NCI-H345 treated with DMSO at 0.1 percent for 48 hours (cell line): ENCODE results near the gene RFPL3.
"Not testable (repeated sequence)": the region's sequence is repeated elsewhere in the genome, so short reads cannot be mapped to it uniquely, and the experiment has no call there.

Experiments used
- DNase-seq: peaks from one replicate; lab custom pipeline; 2025; ENCODE audit not compliant: unreplicated experiment; lab: John Stamatoyannopoulos, UW

Gene RFPL3

DNA sequence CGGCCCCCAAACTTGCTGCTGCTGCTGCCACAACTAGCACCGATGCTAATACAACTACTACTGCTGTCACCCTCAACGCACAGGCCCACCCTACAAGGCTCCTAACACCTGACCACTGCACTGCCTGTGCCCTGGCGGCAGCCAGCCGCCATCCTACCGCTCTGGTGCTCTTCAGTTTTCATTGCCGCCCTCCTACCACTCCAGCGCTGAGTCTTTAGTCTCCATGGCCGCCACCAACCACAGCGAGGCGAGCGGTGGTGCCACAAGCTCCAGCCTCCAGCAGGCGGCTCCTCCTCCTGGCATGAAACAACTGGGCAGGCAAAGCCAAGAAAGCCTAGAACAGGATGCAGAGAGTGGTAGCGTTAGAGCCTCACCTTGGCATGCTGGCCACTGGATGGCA is 5.0 kb upstream of the RFPL3 start:
- no peak for DNase-seq

DNA sequence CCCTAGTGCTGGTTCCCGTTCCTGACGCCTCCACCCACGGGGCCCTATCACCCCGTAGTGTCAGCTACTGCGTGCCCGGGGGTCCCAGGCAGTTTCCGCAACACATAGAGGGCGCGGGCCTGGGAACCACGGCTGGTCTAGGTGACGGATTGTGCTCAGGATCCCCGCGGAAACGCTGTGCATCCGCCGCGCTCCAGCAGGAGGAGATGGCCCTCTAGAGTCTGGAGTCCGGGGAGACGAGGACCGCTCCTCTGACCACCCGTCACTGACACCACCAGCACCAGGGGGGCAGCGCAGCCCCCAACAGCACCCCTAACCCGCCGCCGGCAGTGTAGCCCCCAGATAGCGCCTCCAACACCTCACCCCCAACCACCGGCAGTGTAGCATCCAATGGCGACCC is 4.4 kb upstream of the RFPL3 start:
- no peak for DNase-seq

- no peak for DNase-seq
Observed at GRCh38 chr22:32353840-32354239, 3.8 kb upstream of the RFPL3 start.

DNA sequence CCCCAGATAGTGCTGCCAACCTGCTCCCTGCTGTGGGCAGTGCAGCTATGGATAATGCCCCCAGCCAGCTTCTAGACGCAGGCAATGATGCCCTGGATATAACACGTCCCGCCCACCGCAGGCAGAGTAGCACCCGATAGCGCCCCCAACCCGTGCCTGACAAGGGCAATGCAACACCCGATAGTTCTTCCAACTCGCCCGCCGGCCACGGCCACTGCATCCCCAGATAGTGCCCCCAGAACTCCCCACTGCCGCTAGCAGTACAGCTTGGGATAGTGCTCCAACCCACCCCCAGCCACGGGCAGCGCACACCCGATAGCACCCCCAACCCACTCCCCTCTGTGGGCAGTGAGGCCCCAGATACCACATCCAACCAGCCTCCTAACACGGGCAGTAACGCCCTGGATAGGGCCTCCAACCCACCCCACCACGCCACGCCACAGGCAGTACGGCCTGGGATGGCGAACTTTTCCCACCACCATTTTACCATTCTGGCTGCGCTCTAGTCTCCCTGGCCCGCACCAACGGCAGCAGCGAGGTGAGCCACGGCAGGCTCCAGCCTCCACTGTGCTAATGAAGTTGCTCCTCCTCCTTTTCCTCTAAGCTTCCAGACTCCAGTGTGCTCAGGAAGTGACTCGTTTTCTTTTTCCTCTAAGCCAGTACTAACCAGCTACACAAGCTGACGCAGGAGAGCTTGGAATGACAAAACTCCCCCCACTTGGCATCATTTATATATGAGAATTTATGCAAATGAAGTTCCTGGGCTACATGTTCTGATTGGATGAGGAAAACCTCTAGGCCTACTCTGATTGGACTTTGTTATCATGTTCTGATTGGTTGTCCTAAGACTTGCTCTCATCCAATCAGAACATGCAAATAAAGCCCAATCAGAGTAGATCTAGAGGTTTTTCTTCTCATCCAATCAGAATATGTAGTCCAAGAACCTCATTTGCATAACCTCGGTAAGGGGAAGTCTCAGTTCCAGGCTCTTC is 3.0 kb upstream of the RFPL3 start:
- no peak for DNase-seq

- DNase-seq, result no peak
Observed at GRCh38 chr22:32355760-32356159, 1.9 kb upstream of the RFPL3 start.

- not testable (repeated sequence) for DNase-seq
Observed at GRCh38 chr22:32360096-32360495, 2.4 kb downstream of the RFPL3 start.

- DNase-seq, result no peak
Observed at GRCh38 chr22:32361257-32361656, 3.6 kb downstream of the RFPL3 start.

DNA sequence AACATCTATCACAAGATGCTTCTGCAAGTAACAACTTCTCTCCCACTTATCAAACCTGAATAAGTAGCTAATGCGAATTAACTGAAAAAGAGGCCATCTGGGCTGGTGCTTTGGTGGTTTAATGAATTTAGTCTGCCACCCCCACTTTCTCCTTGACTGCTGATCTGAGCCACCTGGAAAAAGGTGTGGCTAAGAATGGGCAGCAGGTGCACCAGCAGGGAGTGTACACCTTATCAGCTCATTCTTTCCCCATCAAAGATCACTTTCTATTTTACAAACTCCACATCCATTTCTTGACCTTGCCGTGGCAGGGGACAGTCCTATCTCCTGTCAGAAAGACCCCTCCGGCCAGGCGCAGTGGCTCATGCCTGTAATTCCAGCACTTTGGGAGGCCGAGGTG is 6.5 kb downstream of the RFPL3 start:
- no peak for DNase-seq

GRCh38 chr22:32375678-32376450 is 18.2 kb downstream of the RFPL3 start:
- DNase-seq, result no peak

DNA sequence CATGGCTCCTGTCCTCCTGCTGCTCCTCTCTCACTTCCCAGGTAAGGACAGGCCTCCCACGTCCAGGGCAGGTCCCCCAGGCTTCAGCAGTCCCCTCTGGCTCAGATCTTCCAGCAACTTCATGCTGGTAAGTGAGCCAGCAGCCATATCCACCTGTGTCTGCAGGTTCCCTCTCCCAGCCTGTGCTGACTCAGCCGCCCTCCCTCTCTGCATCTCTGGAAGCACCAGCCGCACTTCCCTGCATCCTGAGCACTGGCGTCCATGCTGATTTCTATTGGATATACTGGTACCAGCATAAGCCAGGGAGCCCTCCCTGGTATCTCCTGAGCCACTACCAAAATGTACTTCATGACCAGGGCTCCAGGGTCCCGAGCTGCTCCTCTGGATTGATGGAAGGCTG is 19.0 kb downstream of the RFPL3 start:
- DNase-seq, result no peak

DNA sequence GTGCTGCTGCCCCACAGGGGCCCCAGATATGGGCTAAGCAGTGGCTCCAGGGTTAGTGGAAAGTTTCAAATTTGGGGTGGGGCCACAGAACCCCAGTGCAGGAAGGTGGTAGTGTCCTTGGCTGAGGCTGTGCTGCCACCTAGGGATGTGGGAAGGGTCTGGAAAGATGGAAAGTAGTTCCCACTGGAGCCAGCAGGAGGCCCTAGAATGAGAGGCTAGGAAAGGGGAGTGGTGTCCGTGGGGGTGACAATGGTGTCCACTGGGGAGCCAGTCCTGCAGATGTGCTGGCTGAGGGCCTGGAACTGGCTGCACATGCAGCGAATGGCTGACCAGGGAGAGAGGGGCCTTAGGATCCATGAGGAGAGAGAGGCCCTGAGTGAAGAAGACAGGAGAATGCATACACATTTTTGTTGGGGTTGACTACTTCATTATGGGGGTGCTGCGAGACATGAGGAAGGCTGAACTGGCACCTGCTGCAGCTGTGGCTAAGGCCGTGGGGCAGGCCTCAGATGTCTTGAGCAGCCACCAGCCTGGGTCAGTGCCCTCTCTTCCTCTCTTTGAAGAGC is 21.1 kb downstream of the RFPL3 start:
- no peak for DNase-seq

DNA sequence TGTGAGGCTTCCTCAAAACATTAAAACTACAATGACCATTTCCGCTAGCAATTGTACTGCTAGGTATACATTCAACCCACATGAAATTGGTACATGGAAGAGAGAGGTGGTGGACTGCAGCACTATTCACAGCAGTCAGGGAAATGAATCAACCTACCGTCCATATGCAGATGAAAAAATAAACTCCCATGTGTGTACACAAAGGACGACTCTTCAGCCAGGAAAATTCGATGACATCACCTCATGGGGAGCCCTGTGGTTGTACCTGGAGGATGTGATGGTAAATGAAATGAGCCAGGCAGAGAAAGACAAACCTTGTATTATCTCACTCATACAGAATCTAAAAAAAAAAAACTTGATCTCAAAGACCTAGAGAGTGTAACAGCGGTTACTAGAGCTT is 23.3 kb downstream of the RFPL3 start:
- DNase-seq, result no peak

DNA sequence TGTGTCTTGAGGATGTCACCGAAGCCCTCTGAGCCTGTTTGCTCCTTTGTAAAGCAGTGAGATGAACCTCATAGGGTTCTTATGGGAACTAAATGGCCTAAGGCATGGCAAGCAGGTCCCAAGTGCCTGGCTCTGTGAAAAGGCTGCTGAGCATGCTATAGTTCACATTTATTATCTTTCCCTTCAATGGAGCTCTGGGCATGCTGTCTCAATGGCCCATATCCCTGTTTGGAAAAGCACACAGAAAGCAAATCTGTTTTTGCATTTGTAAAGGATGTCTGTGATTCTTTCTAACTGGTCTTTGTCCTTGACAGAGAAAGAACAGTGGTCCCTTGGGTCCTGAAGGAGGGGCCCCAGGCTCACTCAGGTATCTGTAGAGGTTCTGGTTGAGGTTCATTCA is 28.0 kb downstream of the RFPL3 start:
- DNase-seq, result no peak

DNA sequence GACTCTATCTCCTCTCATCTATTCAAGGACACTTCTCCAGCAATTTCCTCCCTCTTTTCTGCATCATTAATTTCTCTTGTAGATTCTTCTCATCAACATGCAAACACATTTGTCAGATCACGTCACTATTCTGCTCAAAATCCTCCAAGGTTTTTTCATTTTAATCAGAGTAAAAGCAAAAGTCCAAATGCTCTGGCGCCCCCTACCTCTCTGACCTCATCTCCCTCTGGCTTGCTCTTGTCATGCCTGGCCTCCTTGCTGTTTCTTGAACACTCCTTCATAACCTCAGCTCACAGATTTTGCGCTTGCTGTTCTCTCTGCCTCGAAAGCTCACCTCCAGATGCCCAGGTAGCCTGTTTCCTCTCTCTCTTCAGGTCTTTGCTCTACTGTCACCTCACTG is 32.0 kb downstream of the RFPL3 start:
- DNase-seq, result no peak

GRCh38 chr22:32395107-32395506 is 37.4 kb downstream of the RFPL3 start:
- DNase-seq, result no peak

- no peak for DNase-seq
Observed at GRCh38 chr22:32396255-32396654, 38.6 kb downstream of the RFPL3 start.

- DNase-seq, result no peak
Observed at GRCh38 chr22:32396746-32397145, 39.1 kb downstream of the RFPL3 start.

GRCh38 chr22:32401486-32401885 is 43.8 kb downstream of the RFPL3 start:
- DNase-seq, result no peak

- no peak for DNase-seq
Observed at GRCh38 chr22:32404021-32404420, 46.4 kb downstream of the RFPL3 start.

GRCh38 chr22:32407312-32407711 is 49.6 kb downstream of the RFPL3 start:
- DNase-seq, result no peak

- no peak for DNase-seq
Observed at GRCh38 chr22:32407936-32408335, 50.3 kb downstream of the RFPL3 start.

DNA sequence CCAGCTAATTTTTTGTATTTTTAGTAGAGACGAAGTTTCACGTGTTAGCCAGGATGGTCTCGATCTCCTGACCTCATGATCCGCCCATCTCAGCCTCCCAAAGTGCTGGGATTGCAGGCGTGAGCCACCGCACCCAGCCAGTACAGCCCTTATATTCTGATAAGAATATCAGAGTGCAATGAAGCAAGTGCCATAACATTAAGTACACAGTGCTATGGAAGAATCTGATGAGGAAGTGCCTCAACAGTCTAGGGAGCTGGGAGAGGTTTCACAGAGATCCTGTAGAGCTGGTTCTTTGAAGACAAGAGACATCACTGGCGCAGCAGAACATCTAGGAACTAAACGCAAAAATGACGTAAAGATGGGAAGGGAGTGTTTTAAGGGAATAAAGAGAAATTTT is 52.3 kb downstream of the RFPL3 start:
- DNase-seq, result no peak
